Left forelimb (tissue), 1 donor: ENCODE results near the gene LRRC32.
A peak's percentile ranks its signal among the peaks of the same experiment; 100 is the strongest.
"Not testable (repeated sequence)": the region's sequence is repeated elsewhere in the genome, so short reads cannot be mapped to it uniquely, and the experiment has no call there.

Experiments
- DNase-seq: peaks from one replicate; pipeline ENCODE4 v3.0.0-alpha.2; 2018; ENCODE audit warnings: low spot score

The LRRC32 gene

DNA sequence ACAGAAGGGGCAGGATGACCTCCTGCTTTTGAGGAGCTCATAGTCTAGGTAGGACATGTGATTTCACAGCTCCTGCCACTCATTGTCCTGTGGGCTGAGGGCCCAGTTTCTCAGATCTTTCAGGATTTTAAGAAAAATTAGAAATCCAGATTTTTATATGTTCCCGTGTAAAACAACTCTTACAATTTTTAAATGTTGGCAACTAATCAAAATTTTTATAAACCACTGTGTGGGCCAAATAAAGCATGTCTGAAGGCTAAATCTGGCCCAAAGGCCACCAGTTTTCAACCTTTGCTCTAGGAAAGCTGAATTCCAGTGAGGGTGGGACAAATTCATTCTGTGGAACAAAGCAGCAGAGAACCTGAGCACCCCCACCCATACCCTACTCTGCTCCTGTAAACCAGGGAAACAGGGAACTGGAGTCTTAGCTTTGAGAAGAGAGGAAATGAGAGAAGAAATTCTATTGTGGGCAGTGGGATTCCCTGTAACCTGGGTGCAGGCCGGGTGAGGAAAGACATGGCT lies 20.6 kb downstream of the LRRC32 start:
- DNase-seq = peak; percentile 56

DNA sequence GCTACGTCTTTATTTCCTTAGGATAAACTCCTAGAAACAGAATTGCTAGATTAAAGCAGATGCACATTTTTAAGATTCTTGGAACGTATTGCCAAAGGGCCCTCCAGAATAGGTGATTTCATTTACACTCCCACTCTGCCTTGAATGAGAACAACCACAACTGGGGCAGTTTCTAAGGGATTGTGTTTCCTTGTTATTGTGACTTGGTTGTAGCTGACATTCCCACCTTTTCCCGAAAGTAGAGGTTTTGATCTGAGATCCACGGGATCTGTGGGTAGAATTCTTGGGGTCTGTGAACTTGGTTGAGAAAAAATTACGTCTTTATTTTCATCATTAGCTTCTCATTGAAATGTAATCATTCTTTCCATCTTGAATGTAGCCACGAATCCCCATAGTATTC lies 21.5 kb downstream of the LRRC32 start:
- DNase-seq = peak; percentile 30

DNA sequence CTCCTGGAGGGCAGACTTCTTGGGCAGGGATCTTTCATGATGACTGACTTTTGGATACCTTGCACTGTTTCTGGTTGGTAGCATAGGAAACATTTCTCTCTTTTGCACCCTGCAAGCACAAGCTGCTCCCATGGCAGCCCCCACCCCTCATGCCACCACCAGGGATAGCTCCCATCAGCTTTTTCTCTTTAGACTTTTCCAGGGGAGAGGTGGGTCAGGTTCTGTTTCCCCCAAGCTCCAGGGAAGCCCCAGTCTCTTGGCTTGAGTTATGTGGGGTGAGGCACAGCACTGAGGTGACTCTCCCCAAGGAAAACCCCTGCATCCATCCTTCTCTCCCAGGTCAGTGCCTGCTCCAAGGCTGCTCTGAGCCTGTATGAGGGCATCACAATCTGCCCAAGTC lies 22.5 kb downstream of the LRRC32 start:
- no peak for DNase-seq

DNA sequence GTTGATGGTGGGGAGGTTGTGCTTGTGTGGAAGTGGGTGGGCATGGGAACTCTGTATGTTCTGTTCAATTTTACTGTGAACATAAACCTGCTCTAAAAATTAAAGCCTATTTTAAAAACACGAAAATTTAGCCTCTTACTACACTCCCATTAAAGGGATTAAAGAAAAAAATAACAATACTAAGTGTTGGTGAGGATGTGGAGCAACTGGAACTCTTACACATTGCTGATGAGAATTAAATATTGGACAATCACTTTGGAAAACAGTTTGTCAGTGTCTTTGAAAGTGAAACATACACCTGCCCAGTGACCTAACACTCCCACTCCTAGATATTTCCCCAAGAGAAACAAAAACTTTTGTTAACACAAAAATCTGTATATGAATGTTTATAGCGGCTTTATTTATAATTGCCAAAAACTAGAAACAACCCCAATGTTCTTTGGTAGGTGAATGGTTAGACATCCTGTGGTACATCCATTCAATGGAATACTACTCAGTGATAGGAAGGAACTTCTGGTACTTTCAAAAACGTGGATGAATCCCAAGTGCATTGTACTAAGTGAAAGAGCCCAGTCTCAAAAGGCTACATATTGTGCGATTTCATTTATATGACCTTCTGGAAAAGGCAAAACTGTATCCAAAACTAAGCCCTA lies 23.5 kb downstream of the LRRC32 start:
- DNase-seq = no peak

DNA sequence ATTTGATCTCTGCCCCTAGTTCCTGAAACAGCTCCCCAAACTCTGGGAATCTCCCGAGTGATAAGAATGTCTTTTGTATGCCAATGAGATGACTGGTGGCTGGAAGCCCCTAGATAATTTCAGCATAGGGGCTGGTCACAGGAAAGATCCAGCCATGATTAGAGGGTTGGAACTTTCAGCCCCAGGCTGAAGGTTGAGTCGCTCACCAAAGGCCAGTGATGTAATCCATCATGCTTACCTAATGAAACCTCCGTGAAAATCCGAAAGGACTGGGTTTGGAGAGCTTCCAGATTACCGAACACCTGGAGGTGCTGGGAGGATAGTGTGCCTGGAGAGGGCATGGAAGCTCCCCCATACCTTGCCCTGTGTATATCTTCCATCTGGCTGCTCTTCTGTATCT lies 26.0 kb downstream of the LRRC32 start:
- peak; percentile 30 for DNase-seq

DNA sequence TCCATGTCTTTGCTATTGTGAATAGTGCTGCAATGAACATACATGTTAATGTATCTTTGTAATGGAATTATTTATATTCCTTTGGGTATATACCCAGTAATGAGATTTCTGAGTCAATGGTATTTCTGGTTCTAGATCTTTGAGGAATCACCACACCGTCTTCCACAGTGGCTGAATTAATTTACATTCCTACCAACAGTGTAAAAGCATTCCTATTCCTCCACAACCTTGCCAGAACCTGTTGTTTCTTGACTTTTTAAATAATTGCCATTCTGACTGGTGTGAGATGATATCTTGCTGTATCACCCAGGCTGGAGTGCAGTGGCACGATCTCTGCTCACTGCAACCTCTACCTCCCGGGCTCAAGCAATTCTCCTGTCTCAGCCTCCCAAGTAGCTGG lies 26.8 kb downstream of the LRRC32 start:
- not testable (repeated sequence) for DNase-seq

DNA sequence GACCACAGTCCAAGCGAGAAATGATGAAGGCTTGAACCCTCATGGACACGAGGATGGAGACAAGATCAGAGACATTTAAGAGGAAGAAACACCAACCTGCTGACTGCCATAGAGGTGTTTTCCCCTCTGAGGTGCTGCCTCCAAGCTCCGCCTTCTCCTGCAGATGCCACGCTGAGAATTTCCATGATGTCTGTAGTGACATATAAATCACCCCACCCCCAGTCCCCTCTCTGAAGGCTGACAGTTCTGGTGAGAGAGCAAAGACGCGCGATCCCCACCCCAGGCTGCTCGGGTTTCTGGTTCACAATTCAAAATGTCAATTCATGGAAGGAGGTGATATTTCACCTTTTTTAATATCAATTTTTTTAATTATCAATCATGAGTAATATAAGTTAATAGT lies 28.2 kb downstream of the LRRC32 start:
- DNase-seq = no peak

DNA sequence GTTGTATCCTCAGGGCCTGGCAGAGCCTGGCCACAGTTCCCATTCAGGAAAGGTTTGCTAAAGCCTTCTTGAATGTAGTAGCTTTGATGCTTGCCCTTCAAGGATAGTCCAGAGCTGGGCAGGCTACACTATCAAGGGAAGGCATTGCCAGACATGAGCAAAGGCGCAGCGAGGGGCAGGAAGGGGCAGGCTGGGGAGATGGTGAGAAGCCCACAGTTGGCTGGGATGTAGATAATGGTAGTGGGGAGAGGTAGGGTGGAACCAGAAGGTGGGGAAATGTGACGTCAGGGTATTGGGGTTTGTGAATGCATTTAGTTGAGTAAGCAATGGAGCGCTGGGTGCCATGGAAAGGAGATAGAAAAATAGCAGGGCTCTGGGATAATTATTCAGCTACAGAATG lies 28.6 kb downstream of the LRRC32 start:
- DNase-seq = no peak

DNA sequence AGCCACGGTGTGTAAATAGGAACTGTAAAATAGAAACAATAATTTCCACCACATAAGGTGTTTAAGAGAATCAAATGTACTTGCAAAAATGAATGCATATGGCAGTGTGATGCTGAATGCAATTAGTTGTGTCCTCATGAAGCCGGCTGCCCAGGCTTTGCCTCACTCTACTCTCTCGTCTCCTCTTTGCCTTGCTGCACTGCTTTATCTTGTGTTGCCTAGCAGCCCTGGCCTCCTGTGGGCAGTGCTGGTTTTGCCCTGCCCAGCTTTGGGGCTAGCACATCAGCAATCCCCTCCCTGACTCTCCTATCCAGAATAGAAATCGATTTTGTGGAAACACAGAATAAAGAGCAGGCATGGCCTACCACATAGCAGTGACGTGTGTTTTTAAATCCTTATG lies 30.0 kb downstream of the LRRC32 start:
- no peak for DNase-seq

DNA sequence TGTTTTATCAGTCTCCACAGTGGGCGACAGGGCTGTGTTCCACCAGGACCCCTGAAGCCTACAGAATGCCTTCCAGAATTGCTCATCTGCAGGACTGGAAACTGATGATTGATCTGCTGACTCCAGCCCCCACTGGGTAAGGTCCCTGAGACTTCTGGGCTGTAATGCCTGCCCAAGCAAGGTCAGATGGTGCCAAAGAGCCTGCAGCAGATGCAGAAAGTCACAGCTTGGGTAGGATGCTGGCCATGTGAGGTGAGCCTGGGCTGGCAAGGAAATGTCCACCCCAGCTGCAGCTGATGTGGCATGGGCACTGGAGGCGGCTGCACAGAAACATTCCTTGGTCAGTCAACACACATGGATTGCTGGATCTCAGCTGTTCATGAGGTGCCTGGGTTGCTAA lies 30.9 kb downstream of the LRRC32 start:
- DNase-seq = no peak

DNA sequence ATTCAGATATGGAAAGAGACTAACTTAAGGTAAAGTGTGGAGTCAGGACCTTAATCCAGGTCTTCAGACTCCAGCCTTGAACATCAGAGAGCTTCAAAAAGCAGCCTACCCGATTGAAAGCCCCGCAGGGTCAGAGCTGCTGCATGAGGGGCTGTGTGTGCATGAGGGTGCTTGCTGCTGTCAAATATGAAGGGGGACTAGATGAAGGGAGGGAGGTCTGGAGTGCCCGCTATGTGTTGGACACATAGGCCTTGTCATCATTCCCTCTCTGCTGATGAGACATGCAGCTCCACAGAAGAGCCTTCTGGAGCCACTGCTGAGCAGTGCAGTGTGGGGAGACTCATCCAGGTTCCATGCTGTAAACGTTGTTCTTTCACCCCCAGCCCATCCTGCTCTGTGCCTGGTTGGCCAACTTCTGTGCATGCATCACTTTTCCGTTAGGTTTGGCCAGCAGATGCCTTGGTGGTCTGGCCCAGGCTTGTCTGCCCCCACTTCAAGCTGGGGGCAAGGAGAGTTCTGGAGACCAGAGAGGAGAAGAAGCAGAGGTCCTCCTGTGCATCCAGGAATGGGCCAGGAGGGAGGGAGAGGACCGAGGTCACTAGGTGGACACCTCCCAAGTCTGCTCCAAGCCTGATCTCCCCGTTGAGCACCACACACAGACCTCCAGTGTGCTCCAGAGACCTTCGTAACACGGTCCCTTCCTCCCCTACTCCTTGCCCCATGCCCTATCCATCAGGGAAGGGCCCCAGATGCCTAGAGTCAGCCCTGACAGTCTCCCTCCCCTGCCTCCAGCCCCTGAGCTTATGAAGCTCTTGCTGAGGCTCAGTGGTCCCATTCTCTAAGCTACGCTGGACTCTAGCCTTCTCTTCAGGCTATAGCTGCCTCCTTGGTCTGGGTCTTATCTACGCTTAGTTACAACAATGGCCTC lies 32.0 kb downstream of the LRRC32 start:
- no peak for DNase-seq

DNA sequence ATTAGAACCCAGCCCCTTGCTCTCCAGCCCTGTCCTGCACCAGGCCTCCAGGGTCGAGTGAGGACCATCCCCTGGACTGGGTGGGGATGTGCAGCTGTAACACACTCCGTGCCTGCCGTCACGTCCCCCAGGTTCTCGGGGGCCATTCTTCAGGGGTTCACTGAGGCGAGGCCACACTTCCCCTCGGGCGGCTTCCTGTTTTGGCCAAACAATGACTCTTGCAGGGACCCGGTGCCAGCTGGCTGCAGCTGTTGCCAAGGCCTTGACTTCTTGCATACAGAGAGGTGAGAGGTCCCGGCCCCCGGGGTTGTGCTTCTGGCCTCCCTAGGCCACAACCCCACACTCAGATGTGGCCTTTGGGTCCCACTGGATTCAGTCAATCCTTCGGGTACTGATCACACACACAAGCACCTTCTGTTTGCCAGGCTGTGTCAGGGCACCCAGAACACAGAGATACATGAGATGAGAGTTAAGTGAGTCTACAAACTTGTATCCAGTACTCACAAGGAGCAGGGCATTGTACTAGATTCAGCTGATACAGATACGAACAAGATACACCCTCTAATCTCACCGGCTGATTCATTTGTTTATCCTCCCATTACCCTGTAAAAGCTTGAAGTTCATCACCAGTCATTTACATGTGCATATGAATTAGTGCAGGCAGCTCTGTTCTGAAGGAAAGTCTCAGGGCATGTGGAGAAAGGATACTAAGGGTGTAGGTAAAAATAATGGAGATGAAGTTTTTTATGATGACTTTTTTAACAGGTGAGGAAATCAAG lies 32.9 kb downstream of the LRRC32 start:
- peak; percentile 60 for DNase-seq

DNA sequence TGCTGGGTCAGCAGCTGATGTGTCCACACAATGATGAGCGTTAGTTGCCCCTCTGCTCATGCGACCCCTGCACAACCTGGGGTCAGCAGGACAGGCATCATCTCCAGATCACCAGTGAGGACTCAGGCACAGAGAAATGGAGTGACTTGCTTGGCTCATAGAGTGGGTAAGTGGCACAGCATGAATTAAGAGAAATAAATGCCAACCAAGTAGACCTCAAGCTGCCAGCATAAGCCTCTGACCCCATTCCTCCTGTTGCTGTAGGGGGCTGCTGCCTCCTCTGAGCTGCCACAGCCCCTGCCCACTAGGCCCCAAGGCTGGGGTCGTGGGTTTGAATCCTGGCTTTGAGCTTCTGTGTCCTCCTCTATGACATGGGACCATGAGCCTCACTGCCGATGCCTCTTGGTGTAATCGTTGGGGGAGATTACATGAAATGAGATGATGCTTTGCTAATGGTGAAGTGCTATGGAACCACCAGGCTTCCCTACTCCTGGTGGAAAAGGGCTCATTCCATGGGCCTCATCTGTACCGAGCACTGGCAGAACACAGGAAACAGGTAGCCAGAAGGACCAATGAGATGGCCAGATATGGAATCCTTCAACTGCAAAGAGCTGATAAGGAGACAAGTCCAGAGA lies 33.6 kb downstream of the LRRC32 start:
- DNase-seq = no peak

DNA sequence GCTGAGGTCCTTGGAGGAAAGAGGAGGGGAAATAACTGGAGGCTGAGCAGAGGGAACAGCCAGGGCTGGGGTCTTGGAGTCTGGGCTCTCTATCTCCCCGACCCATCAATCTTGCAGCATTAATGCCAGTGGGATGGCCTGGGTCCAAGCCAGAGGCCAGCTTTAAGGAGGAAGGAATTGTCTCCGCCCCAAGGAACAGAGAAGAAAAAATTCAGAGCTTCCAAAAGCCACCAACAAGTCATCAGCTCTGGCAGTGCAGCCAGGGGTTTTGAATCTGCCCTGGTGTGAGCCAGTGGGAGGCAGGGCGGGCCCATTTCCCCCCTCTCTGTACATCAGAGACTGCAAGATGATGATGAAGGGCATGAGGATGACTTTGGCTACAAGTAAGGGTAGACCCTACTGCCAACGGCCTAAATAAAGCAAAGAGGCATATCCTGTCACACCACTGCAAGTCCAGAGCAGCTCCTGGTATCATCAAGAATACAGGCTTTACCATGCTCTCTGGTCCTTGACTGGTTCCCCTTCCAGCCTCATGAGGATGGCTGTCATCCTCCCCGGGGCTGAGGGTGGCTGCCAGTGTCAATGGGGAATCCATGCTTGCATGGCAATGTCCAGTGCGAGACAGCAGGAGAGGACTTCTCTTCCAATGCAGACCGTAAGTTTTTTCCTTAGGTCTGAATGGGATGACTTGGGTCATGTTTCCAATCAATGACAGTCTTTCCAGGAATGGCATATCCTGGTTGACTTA lies 34.4 kb downstream of the LRRC32 start:
- peak; percentile 59 for DNase-seq

DNA sequence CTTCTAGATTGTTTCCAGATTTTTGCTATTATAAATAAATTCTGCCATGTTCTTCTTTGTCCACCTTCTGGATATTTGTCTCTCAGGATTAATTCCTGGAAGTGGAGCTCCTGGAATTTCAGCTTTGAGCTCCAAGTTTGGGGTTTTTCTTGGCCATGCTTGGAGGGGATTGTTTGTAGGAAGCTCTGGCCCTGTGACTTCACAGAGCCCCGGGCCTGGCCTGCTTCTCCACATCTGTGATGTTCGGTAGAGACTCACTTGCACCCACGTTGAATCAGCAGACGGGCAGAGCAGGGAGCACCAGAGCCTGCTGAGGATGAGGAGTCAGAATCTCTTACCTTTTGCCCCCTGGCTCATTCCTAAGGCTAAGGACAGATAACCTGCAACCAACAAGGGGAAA lies 35.7 kb downstream of the LRRC32 start:
- DNase-seq = peak; percentile 68

DNA sequence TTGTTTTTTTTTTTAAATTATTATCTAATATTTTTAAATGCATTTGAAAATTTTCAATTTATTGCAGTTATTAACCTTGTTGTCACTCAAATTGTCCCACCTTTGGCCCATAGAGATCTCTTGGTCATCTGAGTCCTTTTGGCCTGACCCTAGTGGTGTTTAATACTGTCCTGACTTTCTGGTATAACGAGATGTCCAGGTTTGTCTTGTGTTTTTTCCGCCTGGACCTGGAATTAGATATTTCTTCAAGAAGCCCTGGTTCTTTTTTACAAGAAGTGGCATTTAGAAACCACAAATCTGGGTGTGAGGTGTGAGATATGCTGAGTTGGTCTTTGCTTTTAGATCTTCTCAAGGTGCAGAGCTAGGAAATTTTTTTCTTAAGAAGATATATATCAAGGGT lies 38.1 kb downstream of the LRRC32 start:
- no peak for DNase-seq

DNA sequence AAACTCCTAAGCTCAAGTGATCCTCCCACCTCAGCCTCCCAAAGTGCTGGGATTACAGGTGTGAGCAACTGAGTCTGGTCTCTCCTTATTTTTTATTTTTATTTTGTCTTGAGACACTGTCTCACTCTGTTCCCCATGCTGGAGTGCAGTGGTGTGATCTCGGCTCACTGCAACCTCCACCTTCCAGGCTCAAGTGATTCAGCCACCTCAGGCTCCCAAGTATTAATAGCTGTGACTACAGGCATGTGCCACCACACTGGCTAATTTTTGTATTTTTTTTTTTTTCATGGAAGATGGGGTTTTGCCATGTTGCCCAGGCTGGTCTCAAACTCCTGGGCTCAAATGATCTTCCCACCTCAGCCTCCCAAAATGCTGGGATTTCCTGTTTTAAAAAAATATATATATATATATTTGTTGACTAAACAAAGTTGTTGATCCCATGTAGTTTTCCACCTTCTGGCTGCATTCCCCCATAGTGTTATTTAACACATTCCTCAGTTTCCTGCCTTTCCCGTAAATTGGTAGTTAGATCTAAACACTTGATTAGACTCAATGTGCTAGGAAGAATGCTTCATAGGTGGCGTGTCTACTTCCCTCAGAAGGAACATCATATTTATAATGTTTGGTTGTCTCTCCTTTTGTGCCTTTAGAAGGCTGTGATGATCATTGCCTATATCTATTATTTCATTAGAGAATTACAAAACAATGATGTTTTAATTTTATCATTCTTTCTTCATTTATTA lies 38.8 kb downstream of the LRRC32 start:
- no peak for DNase-seq

DNA sequence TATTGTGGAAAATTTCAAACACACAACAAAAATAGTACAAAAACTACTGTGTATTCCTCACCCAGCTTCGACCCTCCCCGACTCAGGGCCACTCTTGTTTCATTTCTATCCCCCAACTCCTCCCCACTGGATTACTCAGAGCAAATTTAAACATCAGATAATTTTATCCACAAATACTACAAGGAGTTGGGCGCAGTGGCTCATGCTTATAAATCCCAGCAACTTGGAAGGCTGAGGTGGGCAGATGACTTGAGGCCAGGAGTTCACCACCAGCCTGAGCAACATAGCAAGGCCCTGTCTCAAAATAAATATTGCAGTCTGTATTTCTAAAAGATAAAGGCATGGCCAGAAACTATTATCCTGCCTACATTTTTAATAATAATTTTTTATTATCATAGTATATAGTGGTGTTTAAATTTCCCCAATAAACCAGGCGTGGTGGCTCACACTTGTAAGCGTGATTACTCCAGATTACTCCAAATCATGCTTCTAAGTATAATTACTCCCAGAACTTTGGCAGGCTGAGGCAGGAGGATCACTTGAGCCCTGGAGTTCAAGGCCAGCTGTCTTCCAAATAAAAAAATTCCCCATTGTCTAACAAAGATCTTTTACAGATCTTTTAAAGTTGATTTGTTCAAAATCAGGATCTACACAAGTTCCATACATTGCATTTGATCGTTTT lies 39.8 kb downstream of the LRRC32 start:
- DNase-seq = no peak

DNA sequence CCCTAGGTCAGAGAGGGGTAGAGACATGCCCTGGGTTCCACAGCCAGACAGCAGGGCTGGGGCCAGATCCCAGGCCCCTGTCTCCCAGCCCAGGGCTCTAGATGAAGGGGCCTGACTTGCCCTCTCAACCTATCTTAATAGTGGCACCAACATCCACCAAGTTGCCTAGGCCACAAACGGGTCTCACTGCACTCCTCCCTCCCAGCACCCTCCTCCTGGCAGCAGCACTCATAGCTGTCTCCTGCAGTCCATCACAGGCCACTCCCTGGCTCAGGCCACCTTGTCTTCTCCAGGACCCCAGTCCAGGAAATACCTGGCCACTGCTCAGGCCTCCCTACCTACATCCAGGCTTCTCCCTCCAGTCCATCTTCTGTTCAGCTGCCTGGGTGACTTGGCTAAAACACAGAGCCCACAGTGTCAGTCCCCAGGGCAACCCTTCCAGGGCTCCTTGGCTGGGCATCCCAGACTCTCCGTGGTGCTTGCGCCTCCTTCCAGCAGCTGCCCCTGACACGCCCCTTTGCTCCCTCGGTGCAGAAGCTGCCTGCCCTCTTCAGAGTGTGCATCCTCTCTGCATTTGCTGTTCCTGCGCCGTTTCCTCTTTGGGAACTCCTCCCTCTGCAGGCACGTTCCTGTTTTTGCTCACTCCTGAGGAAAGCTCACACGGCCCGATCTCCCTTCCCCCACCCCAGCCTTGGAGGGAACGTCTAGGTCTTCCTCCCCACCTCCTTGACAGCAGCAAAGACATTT lies 40.5 kb downstream of the LRRC32 start:
- peak; percentile 69 for DNase-seq
